ENCODE measurements around the gene FBXO22. TPM values are rescaled to one million over a fixed set of nuclear protein-coding genes. Genes with fewer than 3 reads are reported as not detected.
"Not testable (repeated sequence)": the region's sequence is repeated elsewhere in the genome, so short reads cannot be mapped to it uniquely, and the experiment has no call there.

Gene FBXO22
- total RNA-seq, 1 experiment from 2014 or later: 47.7 TPM

DNA sequence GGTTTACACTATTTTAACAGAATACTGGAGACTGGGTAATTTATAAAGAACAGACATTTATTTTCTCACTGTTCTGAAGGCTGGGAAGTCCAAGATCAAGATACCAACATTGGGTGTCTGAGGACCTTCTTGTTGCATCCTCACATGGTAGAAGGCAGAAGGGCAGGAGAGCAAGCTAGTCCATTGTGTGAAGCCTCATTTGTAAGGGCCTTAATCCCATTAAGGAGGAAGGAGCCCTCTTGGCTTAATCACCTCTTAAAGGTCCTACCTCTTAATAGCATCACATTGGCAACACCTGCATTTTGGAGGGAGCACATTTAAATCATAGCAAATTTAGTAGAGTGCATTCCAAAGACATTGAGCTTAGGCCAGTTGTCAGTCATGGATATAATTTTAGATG lies 34.2 kb upstream of the FBXO22 start:
- H3K27me3 ChIP-seq (replicated peaks; ENCODE audit: control insufficient read depth, insufficient read depth, low read length): no peaks in the 10 kb centered on the region
- Mint-ChIP-seq H3K4me1 (ENCODE audit: low read depth, unreplicated experiment) (peaks cover 29% of the 10 kb centered on the region), H3K9me3 (ENCODE audit: unreplicated experiment) (no peaks in the 10 kb centered on the region), H3K36me3 (ENCODE audit: insufficient read depth, unreplicated experiment) (peaks cover 33% of the 10 kb centered on the region), H3K27me3 (ENCODE audit: insufficient read depth, unreplicated experiment) (no peaks in the 10 kb centered on the region), H3K27ac (ENCODE audit: unreplicated experiment) (no peak overlapping the region), H3K4me3 (ENCODE audit: unreplicated experiment) (no peak overlapping the region)
- TF ChIP-seq, protein P1, sequence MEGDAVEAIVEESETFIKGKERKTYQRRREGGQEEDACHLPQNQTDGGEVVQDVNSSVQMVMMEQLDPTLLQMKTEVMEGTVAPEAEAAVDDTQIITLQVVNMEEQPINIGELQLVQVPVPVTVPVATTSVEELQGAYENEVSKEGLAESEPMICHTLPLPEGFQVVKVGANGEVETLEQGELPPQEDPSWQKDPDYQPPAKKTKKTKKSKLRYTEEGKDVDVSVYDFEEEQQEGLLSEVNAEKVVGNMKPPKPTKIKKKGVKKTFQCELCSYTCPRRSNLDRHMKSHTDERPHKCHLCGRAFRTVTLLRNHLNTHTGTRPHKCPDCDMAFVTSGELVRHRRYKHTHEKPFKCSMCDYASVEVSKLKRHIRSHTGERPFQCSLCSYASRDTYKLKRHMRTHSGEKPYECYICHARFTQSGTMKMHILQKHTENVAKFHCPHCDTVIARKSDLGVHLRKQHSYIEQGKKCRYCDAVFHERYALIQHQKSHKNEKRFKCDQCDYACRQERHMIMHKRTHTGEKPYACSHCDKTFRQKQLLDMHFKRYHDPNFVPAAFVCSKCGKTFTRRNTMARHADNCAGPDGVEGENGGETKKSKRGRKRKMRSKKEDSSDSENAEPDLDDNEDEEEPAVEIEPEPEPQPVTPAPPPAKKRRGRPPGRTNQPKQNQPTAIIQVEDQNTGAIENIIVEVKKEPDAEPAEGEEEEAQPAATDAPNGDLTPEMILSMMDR (IDR thresholded peaks at IDR 0.05; ENCODE audit: insufficient read depth in 1 of 2, low read depth in 1 of 2, low read length in 1 of 2, severe bottlenecking in 1 of 2, unreplicated experiment in 1 of 2): no peak
- no peak for DNase-seq
- POLR2A ChIA-PET: no interaction called here
- CTCF ChIA-PET: no interaction called here
- peaks cover 5% of the 10 kb centered on the region; the same call in 1 of the 2 replicates for H3K4me1 ChIP-seq
- intact Hi-C loops (cut with micrococcal nuclease; ENCODE audit: unreplicated experiment): no loop called here
- no TSS peak for BruUV-seq (replicated peaks)
- no peaks in the 10 kb centered on the region for H3K36me3 ChIP-seq (ENCODE audit: control insufficient read depth, insufficient read depth, low read length)
- no peaks in the 10 kb centered on the region for H3K9me3 ChIP-seq
- no peak overlapping the region for H3K4me3 ChIP-seq (ENCODE audit: low read depth, low read length)

- H3K27me3 Mint-ChIP-seq (ENCODE audit: insufficient read depth, unreplicated experiment); intact Hi-C loops (cut with micrococcal nuclease; ENCODE audit: unreplicated experiment); H3K9me3 Mint-ChIP-seq (ENCODE audit: unreplicated experiment); H3K9me3 ChIP-seq; DNase-seq; POLR2A ChIA-PET; H3K36me3 ChIP-seq (ENCODE audit: control insufficient read depth, insufficient read depth, low read length); H3K27me3 ChIP-seq (replicated peaks; ENCODE audit: control insufficient read depth, insufficient read depth, low read length); H3K4me3 Mint-ChIP-seq (ENCODE audit: unreplicated experiment); H3K4me3 ChIP-seq (ENCODE audit: low read depth, low read length); H3K27ac Mint-ChIP-seq (ENCODE audit: unreplicated experiment); H3K4me1 ChIP-seq; BruUV-seq (replicated peaks): not testable (repeated sequence)
- CTCF ChIA-PET: interaction anchor here (0.6 kb wide), 1 partner anchor 62 kb away, joined by 6 read pairs; no protein-coding TSS in a partner anchor
- Mint-ChIP-seq H3K4me1 (ENCODE audit: low read depth, unreplicated experiment) (peaks cover 16% of the 10 kb centered on the region), H3K36me3 (ENCODE audit: insufficient read depth, unreplicated experiment) (peaks cover 53% of the 10 kb centered on the region)
Observed at GRCh38 chr15:75871589-75871988, 32.1 kb upstream of the FBXO22 start.

GRCh38 chr15:75872403-75872990 lies 31.2 kb upstream of the FBXO22 start:
- H3K27me3 Mint-ChIP-seq (ENCODE audit: insufficient read depth, unreplicated experiment): no peaks in the 10 kb centered on the region
- Histone ChIP-seq H3K36me3 (ENCODE audit: control insufficient read depth, insufficient read depth, low read length) (no peaks in the 10 kb centered on the region), H3K27me3 (replicated peaks; ENCODE audit: control insufficient read depth, insufficient read depth, low read length) (no peaks in the 10 kb centered on the region), H3K4me3 (ENCODE audit: low read depth, low read length) (no peak overlapping the region), H3K4me1 (no peaks in the 10 kb centered on the region), H3K9me3 (no peaks in the 10 kb centered on the region)
- H3K4me3 Mint-ChIP-seq (ENCODE audit: unreplicated experiment): no peak overlapping the region
- TF ChIP-seq, protein P1 (IDR thresholded peaks at IDR 0.05; ENCODE audit: insufficient read depth in 1 of 2, low read depth in 1 of 2, low read length in 1 of 2, severe bottlenecking in 1 of 2, unreplicated experiment in 1 of 2): no peak
- no TSS peak for BruUV-seq (replicated peaks)
- POLR2A ChIA-PET: no interaction called here
- no peaks in the 10 kb centered on the region for H3K9me3 Mint-ChIP-seq (ENCODE audit: unreplicated experiment)
- intact Hi-C loops (cut with micrococcal nuclease; ENCODE audit: unreplicated experiment): no loop called here
- no peak for DNase-seq
- H3K4me1 Mint-ChIP-seq (ENCODE audit: low read depth, unreplicated experiment): peaks cover 14% of the 10 kb centered on the region
- H3K36me3 Mint-ChIP-seq (ENCODE audit: insufficient read depth, unreplicated experiment): peaks cover 53% of the 10 kb centered on the region
- CTCF ChIA-PET: no interaction called here
- H3K27ac Mint-ChIP-seq (ENCODE audit: unreplicated experiment): no peak overlapping the region

- CTCF ChIA-PET: no interaction called here
- no TSS peak for BruUV-seq (replicated peaks)
- POLR2A ChIA-PET: no interaction called here
- Histone ChIP-seq H3K27me3 (replicated peaks; ENCODE audit: control insufficient read depth, insufficient read depth, low read length) (no peaks in the 10 kb centered on the region), H3K36me3 (ENCODE audit: control insufficient read depth, insufficient read depth, low read length) (no peaks in the 10 kb centered on the region), H3K4me1 (peaks cover 27% of the 10 kb centered on the region), H3K4me3 (ENCODE audit: low read depth, low read length) (no peak overlapping the region), H3K9me3 (no peaks in the 10 kb centered on the region)
- no peak overlapping the region for H3K4me3 Mint-ChIP-seq (ENCODE audit: unreplicated experiment)
- H3K9me3 Mint-ChIP-seq (ENCODE audit: unreplicated experiment): no peaks in the 10 kb centered on the region
- H3K4me1 Mint-ChIP-seq (ENCODE audit: low read depth, unreplicated experiment): peaks cover 11% of the 10 kb centered on the region
- TF ChIP-seq, protein P1 (IDR thresholded peaks at IDR 0.05; ENCODE audit: insufficient read depth in 1 of 2, low read depth in 1 of 2, low read length in 1 of 2, severe bottlenecking in 1 of 2, unreplicated experiment in 1 of 2): no peak
- no peak overlapping the region for H3K27ac Mint-ChIP-seq (ENCODE audit: unreplicated experiment)
- intact Hi-C loops (cut with micrococcal nuclease; ENCODE audit: unreplicated experiment): no loop called here
- no peak for DNase-seq
- H3K27me3 Mint-ChIP-seq (ENCODE audit: insufficient read depth, unreplicated experiment): no peaks in the 10 kb centered on the region
- peaks cover 34% of the 10 kb centered on the region for H3K36me3 Mint-ChIP-seq (ENCODE audit: insufficient read depth, unreplicated experiment)
Observed at GRCh38 chr15:75884041-75884440, 19.6 kb upstream of the FBXO22 start.
